Panc1 (cell line): ENCODE data around the gene ZNF620.
"Not testable (repeated sequence)": the region's sequence is repeated elsewhere in the genome, so short reads cannot be mapped to it uniquely, and the experiment has no call there.

Experiments
- TF ChIP-seq, protein P1 (sequence below): fragments of 450-650 bp; IDR thresholded peaks from 2 replicates; pipeline ENCODE4 v1.5.1; 2017; ENCODE audit warnings: mild to moderate bottlenecking
- TF ChIP-seq, protein P2 (sequence below), 2 experiments: IDR thresholded peaks; 2 replicates each; pipeline ENCODE4 v1.6.1; 2011 to 2012; ENCODE audit warnings: low read depth in 2 of 2, control low read depth in 1 of 2, low read length in 1 of 2, mild to moderate bottlenecking in 1 of 2, moderate library complexity in 1 of 2; ENCODE audit not compliant: insufficient read depth in 1 of 2

DNA sequence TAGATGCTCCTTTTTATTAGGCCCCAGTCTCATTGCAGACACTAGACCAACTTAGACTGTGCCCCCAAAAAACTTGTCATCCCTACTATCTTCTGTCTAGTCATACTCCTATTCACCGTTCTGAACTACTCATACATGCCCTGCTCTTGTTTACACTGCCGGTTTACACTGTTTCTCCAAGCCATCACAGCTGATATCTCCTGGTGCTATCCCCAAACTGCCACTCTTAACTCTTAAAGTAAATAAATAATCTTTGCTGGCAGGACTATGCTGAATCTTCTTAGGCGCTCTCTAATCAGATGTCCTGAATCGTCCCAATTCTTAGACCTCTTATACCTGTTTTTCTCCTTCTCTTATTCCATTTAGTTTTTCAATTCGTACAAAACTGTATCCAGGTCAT lies 59.8 kb downstream of the ZNF620 start:
- TF ChIP-seq, protein P1, sequence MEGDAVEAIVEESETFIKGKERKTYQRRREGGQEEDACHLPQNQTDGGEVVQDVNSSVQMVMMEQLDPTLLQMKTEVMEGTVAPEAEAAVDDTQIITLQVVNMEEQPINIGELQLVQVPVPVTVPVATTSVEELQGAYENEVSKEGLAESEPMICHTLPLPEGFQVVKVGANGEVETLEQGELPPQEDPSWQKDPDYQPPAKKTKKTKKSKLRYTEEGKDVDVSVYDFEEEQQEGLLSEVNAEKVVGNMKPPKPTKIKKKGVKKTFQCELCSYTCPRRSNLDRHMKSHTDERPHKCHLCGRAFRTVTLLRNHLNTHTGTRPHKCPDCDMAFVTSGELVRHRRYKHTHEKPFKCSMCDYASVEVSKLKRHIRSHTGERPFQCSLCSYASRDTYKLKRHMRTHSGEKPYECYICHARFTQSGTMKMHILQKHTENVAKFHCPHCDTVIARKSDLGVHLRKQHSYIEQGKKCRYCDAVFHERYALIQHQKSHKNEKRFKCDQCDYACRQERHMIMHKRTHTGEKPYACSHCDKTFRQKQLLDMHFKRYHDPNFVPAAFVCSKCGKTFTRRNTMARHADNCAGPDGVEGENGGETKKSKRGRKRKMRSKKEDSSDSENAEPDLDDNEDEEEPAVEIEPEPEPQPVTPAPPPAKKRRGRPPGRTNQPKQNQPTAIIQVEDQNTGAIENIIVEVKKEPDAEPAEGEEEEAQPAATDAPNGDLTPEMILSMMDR: not testable (repeated sequence)
- TF ChIP-seq, protein P2, sequence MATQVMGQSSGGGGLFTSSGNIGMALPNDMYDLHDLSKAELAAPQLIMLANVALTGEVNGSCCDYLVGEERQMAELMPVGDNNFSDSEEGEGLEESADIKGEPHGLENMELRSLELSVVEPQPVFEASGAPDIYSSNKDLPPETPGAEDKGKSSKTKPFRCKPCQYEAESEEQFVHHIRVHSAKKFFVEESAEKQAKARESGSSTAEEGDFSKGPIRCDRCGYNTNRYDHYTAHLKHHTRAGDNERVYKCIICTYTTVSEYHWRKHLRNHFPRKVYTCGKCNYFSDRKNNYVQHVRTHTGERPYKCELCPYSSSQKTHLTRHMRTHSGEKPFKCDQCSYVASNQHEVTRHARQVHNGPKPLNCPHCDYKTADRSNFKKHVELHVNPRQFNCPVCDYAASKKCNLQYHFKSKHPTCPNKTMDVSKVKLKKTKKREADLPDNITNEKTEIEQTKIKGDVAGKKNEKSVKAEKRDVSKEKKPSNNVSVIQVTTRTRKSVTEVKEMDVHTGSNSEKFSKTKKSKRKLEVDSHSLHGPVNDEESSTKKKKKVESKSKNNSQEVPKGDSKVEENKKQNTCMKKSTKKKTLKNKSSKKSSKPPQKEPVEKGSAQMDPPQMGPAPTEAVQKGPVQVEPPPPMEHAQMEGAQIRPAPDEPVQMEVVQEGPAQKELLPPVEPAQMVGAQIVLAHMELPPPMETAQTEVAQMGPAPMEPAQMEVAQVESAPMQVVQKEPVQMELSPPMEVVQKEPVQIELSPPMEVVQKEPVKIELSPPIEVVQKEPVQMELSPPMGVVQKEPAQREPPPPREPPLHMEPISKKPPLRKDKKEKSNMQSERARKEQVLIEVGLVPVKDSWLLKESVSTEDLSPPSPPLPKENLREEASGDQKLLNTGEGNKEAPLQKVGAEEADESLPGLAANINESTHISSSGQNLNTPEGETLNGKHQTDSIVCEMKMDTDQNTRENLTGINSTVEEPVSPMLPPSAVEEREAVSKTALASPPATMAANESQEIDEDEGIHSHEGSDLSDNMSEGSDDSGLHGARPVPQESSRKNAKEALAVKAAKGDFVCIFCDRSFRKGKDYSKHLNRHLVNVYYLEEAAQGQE (IDR thresholded peaks at IDR 0.05; ENCODE audit: insufficient read depth in 1 of 2, low read depth in 2 of 2, low read length in 1 of 2): not testable (repeated sequence)
